ENCODE results near the gene PCDHGB1.
"Not testable (repeated sequence)": the region's sequence is repeated elsewhere in the genome, so short reads cannot be mapped to it uniquely, and the experiment has no call there.

PCDHGB1 gene

DNA sequence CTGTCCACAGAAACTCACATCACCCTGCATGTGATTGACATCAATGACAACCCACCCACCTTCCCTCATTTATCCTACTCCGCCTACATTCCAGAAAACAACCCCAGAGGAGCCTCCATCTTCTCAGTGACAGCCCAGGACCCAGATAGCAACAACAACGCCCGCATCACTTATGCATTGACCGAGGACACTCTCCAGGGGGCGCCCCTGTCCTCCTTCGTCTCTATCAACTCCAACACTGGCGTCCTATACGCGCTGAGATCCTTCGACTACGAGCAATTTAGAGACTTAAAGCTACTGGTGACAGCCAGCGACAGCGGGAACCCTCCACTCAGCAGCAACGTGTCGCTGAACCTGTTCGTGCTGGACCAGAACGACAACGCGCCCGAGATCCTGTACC lies 4.6 kb upstream of the PCDHGB1 start:
- DNase-seq (ENCODE audit: low read depth in 2 of 2, low spot score in 1 of 2), result no peak

DNA sequence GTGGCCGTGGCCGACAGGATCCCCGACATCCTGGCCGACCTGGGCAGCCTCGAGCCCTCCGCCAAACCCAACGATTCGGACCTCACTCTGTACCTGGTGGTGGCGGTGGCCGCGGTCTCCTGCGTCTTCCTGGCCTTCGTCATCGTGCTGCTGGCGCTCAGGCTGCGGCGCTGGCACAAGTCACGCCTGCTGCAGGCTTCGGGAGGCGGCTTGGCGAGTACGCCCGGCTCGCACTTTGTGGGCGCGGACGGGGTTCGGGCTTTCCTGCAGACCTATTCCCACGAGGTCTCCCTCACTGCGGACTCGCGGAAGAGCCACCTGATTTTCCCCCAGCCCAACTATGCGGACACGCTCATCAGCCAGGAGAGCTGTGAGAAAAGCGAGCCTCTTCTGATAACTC lies 3.9 kb upstream of the PCDHGB1 start:
- not testable (repeated sequence) for DNase-seq (ENCODE audit: low read depth in 2 of 2, low spot score in 1 of 2)

DNA sequence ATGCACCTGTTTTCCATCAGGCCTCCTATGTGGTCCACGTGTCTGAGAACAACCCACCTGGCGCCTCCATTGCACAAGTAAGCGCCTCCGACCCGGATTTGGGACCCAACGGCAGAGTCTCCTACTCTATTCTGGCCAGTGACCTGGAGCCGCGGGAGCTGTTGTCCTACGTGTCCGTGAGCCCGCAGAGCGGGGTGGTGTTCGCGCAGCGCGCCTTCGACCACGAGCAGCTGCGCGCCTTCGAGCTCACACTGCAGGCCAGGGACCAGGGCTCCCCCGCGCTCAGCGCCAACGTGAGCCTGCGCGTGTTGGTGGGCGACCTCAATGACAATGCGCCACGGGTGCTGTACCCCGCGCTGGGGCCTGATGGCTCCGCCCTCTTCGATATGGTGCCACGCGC lies 1.7 kb downstream of the PCDHGB1 start:
- no peak for DNase-seq (ENCODE audit: low read depth in 2 of 2, low spot score in 1 of 2)

DNA sequence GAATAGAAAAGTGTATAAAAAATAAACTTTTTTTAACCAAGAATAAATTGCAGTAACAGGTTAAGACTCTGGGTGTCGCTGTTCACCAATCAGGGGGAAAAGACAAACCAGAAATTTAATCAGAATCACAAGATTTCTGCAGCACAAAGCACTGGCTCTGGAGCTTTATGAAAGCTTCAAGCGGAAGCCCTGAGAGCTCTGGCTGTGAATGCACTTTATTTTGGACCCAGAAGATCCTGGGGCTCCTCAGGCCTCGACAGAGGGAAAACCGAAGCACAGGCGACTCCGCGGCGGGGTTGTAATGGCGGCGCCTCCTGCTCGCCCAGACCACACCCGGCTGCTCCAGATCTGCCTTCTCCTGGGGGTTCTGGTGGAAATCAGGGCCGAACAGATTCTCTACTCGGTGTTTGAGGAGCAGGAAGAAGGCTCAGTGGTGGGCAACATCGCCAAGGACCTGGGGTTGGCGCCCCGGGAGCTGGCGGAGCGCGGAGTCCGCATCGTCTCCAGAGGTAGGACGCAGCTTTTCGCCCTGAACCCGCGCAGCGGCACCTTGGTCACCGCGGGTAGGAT lies 5.1 kb downstream of the PCDHGB1 start, which contains the start of gene PCDHGA4:
TSS of gene PCDHGA4 (plus strand) at position 122 of the 570 bp plus-strand sequence. CDS start at position 209, 87 bp downstream.
- DNase-seq (ENCODE audit: low read depth in 2 of 2, low spot score in 1 of 2), result no peak

DNA sequence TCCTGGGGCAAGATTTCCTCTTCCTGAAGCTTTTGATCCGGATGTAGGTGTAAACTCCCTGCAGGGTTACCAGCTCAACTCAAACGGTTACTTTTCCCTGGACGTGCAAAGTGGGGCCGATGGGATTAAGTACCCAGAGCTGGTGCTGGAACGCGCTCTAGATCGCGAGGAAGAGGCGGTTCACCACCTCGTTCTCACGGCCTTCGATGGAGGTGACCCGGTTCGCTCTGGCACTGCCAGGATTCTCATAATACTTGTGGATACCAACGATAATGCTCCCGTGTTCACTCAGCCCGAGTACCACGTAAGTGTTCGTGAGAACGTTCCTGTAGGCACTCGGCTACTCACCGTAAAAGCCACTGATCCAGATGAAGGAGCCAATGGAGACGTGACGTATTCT lies 5.7 kb downstream of the PCDHGB1 start:
- no peak for DNase-seq (ENCODE audit: low read depth in 2 of 2, low spot score in 1 of 2)

DNA sequence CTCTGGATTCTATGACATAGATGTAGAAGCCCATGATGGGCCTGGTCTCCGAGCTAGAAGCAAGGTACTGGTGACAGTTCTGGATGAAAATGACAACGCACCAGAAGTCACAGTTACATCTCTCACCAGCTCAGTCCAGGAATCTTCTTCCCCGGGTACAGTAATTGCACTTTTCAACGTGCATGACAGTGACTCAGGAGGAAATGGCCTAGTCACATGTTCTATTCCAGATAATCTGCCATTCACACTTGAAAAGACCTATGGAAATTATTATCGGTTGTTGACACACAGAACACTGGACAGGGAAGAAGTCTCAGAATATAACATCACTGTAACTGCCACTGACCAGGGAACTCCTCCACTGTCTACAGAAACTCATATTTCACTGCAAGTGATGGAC lies 6.2 kb downstream of the PCDHGB1 start:
- no peak for DNase-seq (ENCODE audit: low read depth in 2 of 2, low spot score in 1 of 2)

DNA sequence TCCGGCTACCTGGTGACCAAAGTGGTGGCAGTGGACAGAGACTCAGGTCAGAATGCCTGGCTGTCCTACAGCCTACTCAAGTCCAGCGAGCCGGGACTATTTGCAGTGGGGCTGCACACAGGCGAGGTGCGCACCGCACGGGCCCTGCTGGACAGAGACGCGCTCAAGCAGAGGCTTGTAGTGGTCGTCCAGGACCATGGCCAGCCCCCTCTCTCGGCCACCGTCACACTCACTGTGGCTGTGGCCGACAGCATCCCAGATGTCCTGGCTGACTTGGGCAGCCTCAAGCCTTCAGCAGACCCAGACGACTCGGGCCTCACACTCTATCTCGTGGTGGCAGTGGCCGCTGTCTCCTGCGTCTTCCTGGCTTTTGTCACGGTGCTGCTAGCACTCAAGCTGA lies 7.1 kb downstream of the PCDHGB1 start:
- DNase-seq (ENCODE audit: low read depth in 2 of 2, low spot score in 1 of 2), result no peak

DNA sequence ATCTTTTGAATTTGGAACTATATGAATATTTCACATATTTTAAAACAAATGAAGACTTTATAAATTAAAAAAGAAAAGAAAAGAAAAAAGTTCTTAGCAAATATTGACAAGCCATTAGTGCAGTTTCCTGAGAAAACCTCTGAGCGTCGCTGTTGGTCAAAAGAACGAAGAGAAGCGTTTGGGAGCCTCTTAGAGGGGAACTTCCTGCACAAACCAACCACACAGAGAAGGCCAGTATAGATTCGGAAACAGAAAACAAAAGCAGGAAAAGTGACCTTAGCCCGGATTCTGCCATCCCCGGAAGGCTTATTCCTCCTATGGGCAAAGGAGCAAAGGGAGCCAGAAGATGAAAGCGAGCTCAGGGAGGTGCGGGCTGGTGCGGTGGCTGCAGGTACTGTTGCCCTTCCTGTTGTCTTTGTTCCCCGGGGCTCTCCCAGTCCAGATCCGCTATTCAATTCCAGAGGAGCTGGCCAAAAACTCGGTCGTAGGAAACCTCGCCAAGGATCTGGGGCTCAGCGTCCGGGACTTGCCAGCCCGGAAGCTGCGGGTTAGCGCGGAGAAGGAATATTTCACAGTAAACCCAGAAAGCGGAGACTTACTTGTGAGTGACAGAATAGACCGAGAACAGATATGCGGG lies 10.0 kb downstream of the PCDHGB1 start, which contains the start of gene PCDHGB2:
TSS of gene PCDHGB2 (plus strand) at position 205 of the 637 bp plus-strand sequence. CDS start at position 347, 142 bp downstream.
- no peak for DNase-seq (ENCODE audit: low read depth in 2 of 2, low spot score in 1 of 2)

DNA sequence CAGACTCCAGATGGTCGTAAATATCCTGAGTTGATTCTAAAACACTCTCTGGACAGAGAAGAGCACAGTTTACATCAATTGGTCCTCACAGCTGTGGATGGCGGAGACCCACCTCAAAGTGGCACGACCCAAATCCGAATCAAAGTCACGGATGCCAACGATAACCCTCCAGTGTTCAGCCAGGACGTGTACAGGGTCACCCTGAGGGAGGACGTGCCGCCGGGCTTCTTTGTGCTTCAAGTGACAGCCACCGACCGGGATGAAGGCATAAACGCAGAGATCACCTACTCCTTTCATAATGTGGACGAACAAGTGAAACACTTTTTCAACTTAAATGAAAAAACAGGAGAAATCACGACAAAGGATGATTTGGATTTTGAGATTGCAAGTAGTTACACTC lies 10.8 kb downstream of the PCDHGB1 start:
- no peak for DNase-seq (ENCODE audit: low read depth in 2 of 2, low spot score in 1 of 2)

DNA sequence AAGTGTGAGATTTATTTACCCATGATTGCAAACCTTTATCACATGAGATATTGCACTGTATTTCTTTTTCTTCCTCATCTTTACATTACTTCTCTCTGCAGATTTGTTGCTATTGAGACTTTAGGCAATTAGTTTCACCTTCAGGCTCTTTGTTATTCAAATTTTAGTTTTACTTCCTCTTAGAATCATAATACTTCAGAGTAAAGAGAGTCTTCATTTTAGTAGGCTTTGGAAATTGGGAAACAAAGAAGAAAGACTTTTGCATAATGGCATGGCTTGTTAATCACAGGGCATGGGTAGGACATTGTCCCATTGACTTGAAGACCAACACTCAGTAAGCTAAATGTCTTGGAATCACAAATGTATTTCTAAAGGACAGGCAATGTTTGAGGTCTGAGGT lies 12.8 kb downstream of the PCDHGB1 start:
- no peak for DNase-seq (ENCODE audit: low read depth in 2 of 2, low spot score in 1 of 2)

DNA sequence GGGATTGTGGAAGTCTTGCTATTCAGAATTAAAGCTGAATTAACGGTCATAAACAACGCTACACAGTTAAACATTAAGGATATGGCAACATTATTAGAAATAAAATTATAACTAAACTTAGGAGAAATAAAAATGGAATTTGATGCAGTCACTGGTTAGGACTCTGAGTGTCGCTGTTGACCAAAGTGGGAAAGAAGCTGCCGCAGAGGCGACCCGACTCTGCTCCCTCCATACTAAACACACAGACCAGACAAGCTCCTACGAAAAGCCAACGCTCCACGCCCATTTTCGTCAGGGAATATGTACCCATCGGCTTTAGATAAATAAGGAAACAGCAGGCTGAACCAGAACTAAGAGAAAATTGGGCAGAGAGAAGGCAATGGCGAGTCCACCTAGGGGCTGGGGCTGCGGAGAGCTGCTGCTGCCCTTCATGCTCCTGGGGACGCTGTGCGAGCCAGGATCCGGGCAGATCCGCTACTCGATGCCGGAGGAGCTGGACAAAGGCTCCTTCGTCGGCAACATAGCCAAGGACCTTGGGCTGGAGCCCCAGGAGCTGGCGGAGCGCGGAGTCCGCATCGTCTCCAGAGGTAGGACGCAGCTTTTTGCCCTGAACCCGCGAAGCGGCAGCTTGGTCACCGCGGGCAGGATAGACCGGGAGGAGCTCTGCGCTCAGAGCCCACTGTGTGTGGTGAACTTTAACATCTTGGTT lies 14.2 kb downstream of the PCDHGB1 start, which contains the start of gene PCDHGA5:
TSS of gene PCDHGA5 (plus strand) at position 211 of the 709 bp plus-strand sequence. CDS start at position 380, 169 bp downstream.
- no peak for DNase-seq (ENCODE audit: low read depth in 2 of 2, low spot score in 1 of 2)

DNA sequence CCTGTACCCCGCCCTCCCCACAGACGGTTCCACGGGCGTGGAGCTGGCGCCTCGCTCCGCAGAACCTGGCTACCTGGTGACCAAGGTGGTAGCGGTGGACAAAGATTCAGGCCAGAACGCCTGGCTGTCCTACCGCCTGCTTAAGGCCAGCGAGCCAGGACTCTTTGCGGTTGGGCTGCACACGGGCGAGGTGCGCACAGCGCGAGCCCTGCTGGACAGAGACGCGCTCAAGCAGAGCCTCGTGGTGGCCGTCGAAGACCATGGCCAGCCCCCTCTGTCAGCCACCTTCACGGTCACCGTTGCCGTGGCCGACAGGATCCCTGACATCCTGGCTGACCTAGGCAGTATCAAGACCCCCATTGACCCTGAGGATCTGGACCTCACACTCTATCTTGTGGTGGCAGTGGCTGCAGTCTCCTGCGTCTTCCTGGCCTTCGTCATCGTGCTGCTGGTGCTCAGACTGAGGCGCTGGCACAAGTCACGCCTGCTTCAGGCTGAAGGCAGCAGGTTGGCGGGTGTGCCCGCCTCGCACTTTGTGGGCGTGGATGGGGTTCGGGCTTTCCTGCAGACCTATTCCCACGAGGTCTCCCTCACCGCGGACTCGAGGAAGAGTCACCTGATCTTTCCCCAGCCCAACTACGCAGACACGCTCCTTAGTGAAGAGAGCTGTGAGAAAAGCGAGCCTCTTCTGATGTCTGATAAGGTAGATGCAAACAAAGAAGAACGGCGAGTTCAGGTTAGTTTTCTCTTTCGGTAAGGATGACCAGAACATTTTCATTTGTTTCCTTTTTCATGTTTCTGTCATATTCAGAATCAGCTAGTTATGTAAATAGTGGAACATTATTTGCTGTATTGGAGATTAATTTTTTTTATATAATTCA lies 16.4 kb downstream of the PCDHGB1 start:
- no peak for DNase-seq (ENCODE audit: low read depth in 2 of 2, low spot score in 1 of 2)

DNA sequence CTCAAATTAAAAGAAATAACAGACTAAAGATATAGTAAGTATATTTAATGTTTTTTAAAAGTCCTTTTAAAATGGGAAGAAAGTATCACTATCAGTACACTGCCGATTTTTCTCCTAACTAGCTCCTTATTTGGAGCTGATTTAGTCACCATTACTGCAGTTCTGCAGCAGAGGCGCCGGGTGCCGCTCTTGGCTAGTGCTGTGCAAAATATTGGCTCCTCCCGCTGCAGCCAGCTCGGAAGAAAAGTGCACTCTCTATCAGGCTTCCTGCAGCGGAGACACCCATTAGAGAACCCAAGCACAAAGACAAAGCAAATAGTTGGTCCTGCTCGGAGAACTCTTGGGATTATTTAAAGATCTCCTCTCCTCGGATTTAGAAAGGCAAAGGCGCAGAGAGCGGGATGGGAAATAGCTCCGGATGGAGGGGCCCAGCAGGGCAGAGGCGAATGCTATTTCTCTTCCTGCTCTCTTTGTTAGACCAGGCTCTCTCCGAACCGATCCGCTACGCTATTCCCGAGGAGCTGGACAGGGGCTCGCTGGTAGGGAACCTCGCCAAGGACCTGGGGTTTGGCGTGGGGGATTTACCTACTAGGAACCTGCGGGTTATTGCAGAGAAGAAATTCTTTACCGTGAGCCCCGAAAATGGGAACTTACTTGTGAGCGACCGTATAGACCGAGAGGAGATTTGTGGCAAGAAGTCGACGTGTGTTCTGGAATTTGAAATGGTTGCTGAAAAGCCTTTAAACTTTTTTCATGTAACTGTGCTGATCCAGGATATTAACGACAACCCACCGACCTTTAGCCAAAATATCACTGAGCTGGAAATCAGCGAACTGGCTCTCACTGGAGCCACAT lies 20.3 kb downstream of the PCDHGB1 start, which contains the start of gene PCDHGB3:
TSS of gene PCDHGB3 (plus strand) at position 249 of the 855 bp plus-strand sequence. CDS start at position 402, 153 bp downstream.
- DNase-seq (ENCODE audit: low read depth in 2 of 2, low spot score in 1 of 2), result no peak

DNA sequence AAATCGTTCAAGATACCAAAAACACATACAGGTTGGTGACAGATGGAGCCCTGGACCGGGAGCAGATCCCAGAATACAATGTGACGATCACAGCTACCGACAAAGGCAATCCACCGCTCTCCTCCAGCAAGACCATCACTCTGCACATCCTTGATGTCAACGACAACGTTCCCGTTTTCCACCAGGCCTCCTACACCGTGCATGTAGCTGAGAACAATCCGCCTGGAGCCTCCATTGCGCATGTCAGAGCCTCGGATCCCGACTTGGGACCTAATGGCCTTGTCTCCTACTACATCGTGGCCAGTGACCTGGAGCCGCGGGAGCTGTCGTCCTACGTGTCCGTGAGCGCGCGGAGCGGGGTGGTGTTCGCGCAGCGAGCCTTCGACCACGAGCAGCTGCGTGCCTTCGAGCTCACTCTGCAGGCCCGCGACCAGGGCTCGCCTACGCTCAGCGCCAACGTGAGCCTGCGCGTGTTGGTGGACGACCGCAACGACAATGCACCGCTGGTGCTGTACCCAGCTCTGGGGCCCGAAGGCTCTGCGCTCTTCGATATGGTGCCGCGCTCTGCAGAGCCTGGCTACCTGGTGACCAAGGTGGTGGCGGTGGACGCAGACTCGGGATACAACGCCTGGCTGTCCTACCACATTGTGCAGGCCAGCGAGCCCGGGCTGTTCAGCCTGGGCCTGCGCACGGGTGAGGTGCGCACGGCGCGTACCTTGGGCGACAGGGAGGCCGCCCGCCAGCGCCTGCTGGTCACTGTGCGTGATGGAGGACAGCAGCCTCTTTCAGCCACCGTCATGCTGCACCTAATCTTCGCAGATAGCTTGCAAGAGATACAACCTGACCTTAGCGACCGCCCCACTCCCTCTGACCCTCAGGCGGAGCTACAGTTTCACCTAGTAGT lies 21.9 kb downstream of the PCDHGB1 start:
- no peak for DNase-seq (ENCODE audit: low read depth in 2 of 2, low spot score in 1 of 2)

DNA sequence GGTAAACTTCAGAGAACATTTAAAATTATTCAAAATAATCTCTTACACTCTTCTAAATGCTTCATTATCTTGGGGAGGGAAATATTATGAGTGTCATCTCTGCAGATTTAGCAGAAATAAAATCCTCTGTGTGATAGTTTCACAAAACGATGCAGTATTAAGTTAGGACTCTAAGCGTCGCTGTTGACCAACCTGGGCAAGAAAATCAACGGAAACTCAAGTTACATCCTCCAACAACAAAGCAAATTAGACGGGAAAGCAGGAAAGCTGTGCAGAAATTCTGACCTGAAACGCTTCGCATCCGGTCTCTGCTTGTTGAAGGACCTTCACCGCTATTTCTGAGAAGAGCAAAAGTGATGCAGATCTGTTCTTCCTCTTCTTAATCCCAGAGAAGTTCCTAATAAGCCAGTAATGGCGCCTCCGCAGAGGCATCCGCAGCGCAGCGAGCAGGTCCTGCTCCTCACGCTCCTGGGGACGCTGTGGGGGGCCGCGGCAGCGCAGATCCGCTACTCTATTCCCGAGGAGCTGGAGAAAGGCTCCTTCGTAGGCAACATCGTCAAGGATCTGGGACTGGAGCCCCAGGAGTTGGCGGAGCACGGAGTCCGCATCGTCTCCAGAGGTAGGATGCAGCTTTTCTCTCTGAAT lies 23.9 kb downstream of the PCDHGB1 start, which contains the start of gene PCDHGA6:
TSS of gene PCDHGA6 (plus strand) at position 219 of the 645 bp plus-strand sequence. CDS start at position 412, 193 bp downstream.
- no peak for DNase-seq (ENCODE audit: low read depth in 2 of 2, low spot score in 1 of 2)

DNA sequence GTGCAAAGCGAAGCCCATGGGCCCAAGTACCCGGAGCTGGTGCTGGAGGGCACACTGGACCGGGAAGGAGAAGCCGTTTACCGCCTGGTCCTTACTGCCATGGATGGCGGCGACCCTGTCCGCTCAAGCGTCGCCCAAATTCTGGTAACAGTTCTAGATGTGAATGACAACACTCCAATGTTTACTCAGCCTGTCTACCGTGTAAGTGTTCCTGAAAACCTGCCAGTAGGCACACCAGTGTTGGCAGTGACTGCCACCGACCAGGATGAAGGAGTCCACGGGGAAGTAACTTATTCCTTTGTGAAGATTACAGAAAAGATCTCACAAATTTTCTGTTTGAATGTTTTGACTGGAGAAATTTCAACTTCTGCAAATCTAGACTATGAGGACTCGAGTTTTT lies 24.7 kb downstream of the PCDHGB1 start:
- DNase-seq (ENCODE audit: low read depth in 2 of 2, low spot score in 1 of 2), result no peak

DNA sequence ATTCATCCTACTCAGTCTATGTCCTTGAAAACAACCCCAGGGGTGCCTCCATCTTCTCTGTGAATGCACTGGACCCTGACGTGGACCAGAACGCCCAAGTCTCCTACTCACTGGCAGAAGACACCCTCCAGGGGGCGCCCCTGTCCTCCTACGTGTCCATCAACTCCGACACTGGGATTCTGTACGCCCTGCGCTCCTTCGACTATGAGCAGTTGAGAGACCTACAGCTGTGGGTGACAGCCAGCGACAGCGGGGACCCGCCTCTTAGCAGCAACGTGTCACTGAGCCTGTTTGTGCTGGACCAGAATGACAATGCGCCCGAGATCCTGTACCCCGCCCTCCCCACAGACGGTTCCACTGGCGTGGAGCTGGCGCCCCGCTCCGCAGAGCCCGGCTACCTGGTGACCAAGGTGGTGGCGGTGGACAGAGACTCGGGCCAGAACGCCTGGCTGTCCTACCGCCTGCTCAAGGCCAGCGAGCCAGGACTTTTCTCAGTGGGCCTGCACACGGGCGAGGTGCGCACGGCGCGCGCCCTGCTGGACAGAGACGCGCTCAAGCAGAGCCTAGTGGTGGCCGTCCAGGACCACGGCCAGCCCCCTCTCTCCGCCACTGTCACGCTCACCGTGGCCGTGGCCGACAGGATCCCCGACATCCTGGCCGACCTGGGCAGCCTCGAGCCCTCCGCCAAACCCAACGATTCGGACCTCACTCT lies 25.7 kb downstream of the PCDHGB1 start:
- not testable (repeated sequence) for DNase-seq (ENCODE audit: low read depth in 2 of 2, low spot score in 1 of 2)

All from stimulated activated CD8-positive, alpha-beta memory T cell treated with anti-CD3 and anti-CD28 coated beads, Interleukin-4, amount 100 ng/mL, for 1 hour (primary cell).